Right atrium auricular region (tissue), 2 donors: ENCODE data around the gene SND1. TPM values are rescaled to one million over a fixed set of nuclear protein-coding genes. Genes with fewer than 3 reads are reported as not detected.

Source experiments
- DNase-seq: peaks from one replicate; pipeline ENCODE4 v3.0.0-alpha.2; 2019; ENCODE audit warnings: low spot score
- H3K27ac ChIP-seq, 2 donors: fragments of 200-600 bp; sonication (generic); 1 replicate in 1 of 2; 2 replicates in 1 of 2; pipeline ENCODE4 v1.5.1; 2016 to 2019
- H3K27me3 ChIP-seq, 2 donors: fragments of 200-600 bp; sonication (generic); one replicate each; pipeline versions ENCODE4 v1.5.1 to v1.6.0; 2017 to 2019
- H3K36me3 ChIP-seq: fragments of 200-600 bp; sonication (generic); one replicate; pipeline ENCODE4 v1.5.1; 2016
- H3K4me1 ChIP-seq, 2 donors: fragments of 200-600 bp; sonication (generic); one replicate each; pipeline versions ENCODE4 v1.5.1 to v1.6.0; 2017 to 2019
- H3K4me3 ChIP-seq, 2 donors: fragments of 200-600 bp; sonication (generic); 1 replicate in 1 of 2; 2 replicates in 1 of 2; pipeline ENCODE4 v1.5.1; 2017 to 2019; ENCODE audit warnings: mild to moderate bottlenecking in 1 of 2, moderate library complexity in 1 of 2
- H3K9me3 ChIP-seq, 2 donors: fragments of 200-600 bp; sonication (generic); one replicate each; pipeline ENCODE4 v1.5.1; 2019
- CTCF ChIP-seq, 2 donors: fragments of 200-600 bp; sonication (generic); IDR thresholded peaks; one replicate each; pipeline ENCODE4 v1.5.1; 2019; ENCODE audit warnings: antibody characterized with exemption in 2 of 2
- total RNA-seq, 2 donors: library from RNA; depleted of rRNA; stranded (reverse); fragments of >200 nt; gene quantifications; one replicate each; pipeline ENCODE4 v1.1.0, GENCODE V29; 2016

SND1 gene
- total RNA-seq, 2 donors from 2014 or later: 69.4 to 77.6 TPM

- TF ChIP-seq CTCF (IDR thresholded peaks at IDR 0.05): no peak
- no peaks in the 10 kb centered on the region for H3K36me3 ChIP-seq
- peaks cover 0 to 4% of the 10 kb centered on the region in 2 donors for H3K4me1 ChIP-seq
Measured at GRCh38 chr7:127807340-127807739, 155.3 kb downstream of the SND1 start.

DNA sequence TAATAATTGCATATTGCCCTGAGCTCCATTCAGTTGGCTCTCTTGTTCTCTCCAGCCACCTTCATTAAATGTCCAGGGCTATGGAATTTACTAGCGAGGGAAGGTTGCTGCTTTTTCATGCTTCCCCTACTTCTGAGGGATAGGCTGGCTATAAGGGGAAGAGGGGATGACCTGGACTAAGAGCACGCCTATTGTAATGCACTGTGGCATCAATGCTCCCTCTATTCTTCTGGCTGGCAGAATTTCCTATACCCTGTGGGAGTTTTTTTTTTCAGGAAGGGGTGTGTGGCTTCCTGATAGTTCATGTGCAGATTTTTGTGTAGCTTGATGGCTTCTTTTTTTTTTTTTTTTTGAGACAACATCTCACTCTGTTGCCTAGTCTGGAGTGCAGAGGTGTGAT is 155.8 kb downstream of the SND1 start:
- Histone ChIP-seq H3K36me3 (no peaks in the 10 kb centered on the region), H3K27me3 (no peaks in the 10 kb centered on the region), H3K4me3 (no peak overlapping the region), H3K4me1 (peaks cover 0 to 9% of the 10 kb centered on the region in 2 donors), H3K9me3 (no peaks in the 10 kb centered on the region), H3K27ac (no peak overlapping the region)
- no peak for DNase-seq
- no peak for TF ChIP-seq CTCF (IDR thresholded peaks at IDR 0.05)

More at GRCh38 chr7:127807340-127807739, 155.3 kb downstream of the SND1 start:
- no peak overlapping the region for H3K4me3 ChIP-seq
- no peak for DNase-seq
- no peak overlapping the region for H3K27ac ChIP-seq
- H3K9me3 ChIP-seq: no peaks in the 10 kb centered on the region
- no peaks in the 10 kb centered on the region for H3K27me3 ChIP-seq

- no peak overlapping the region for H3K27ac ChIP-seq
- no peaks in the 10 kb centered on the region for H3K9me3 ChIP-seq
- H3K27me3 ChIP-seq: no peaks in the 10 kb centered on the region
- no peak for DNase-seq
- H3K4me1 ChIP-seq: peaks cover 0 to 10% of the 10 kb centered on the region in 2 donors
- no peak overlapping the region for H3K4me3 ChIP-seq
- TF ChIP-seq CTCF (IDR thresholded peaks at IDR 0.05): no peak
- H3K36me3 ChIP-seq: no peaks in the 10 kb centered on the region
Measured at GRCh38 chr7:127809261-127809702, 157.3 kb downstream of the SND1 start.

- H3K36me3 ChIP-seq: no peaks in the 10 kb centered on the region
- H3K9me3 ChIP-seq: no peaks in the 10 kb centered on the region
- no peak overlapping the region for H3K4me3 ChIP-seq
- H3K27me3 ChIP-seq: no peaks in the 10 kb centered on the region
- no peak for DNase-seq
- H3K27ac ChIP-seq: no peak overlapping the region
- H3K4me1 ChIP-seq: peaks cover 0 to 10% of the 10 kb centered on the region in 2 donors
- no peak for TF ChIP-seq CTCF (IDR thresholded peaks at IDR 0.05)
Measured at GRCh38 chr7:127810113-127810512, 158.1 kb downstream of the SND1 start.

- Histone ChIP-seq H3K4me1 (peaks cover 0 to 12% of the 10 kb centered on the region in 2 donors), H3K27me3 (no peaks in the 10 kb centered on the region), H3K27ac (no peak overlapping the region), H3K9me3 (no peaks in the 10 kb centered on the region), H3K36me3 (no peaks in the 10 kb centered on the region), H3K4me3 (no peak overlapping the region)
- no peak for TF ChIP-seq CTCF (IDR thresholded peaks at IDR 0.05)
- no peak for DNase-seq
Measured at GRCh38 chr7:127810696-127811660, 159.0 kb downstream of the SND1 start.
